Common myeloid progenitor, CD34-positive (primary cell): ENCODE data around the gene DACH1.

Experiments used
- CTCF ChIA-PET: fragments of 350-600 bp; sonication (Branson Sonifier 250); formaldehyde crosslinking; loops from one replicate; lab custom pipeline; 2021; ENCODE audit warnings: antibody characterized with exemption; lab: Charles Lee
- POLR2A ChIA-PET: fragments of 350-600 bp; sonication (Branson Sonifier 250); formaldehyde crosslinking; loops from one replicate; lab custom pipeline; 2021; ENCODE audit warnings: antibody characterized with exemption; lab: Charles Lee
- DNase-seq, 3 donors: peaks; one replicate each; pipeline versions ENCODE4 v3.0.0 to v3.0.0-alpha.2; 2013
- H3K27ac ChIP-seq, 2 experiments: 1 replicate in 1 of 2; 2 replicates in 1 of 2; pipeline ENCODE4 v1.7.0; 2013; ENCODE audit warnings: inconsistent platforms in 2 of 2, low read length in 2 of 2, mild to moderate bottlenecking in 2 of 2, low read depth in 1 of 2, moderate library complexity in 1 of 2; ENCODE audit not compliant: severe bottlenecking in 2 of 2, insufficient read depth in 1 of 2, poor library complexity in 1 of 2
- H3K27me3 ChIP-seq, 5 experiments: replicated peaks in 2 of 5; 1 replicate in 3 of 5; 2 replicates in 2 of 5; pipeline versions ENCODE4 v1.6.1 to v1.7.0; 2013; ENCODE audit warnings: low read length in 4 of 5, mild to moderate bottlenecking in 2 of 5, moderate library complexity in 2 of 5, inconsistent platforms in 1 of 5; ENCODE audit not compliant: insufficient read depth in 5 of 5, control insufficient read depth in 4 of 5
- H3K36me3 ChIP-seq, 4 experiments: 1 replicate in 2 of 4; 2 replicates in 2 of 4; pipeline versions ENCODE4 v1.6.1 to v1.7.0; 2013; ENCODE audit warnings: low read length in 3 of 4, control low read depth in 1 of 4, mild to moderate bottlenecking in 1 of 4; ENCODE audit not compliant: control insufficient read depth in 4 of 4, insufficient read depth in 4 of 4
- H3K4me1 ChIP-seq, 4 experiments: 1 replicate in 3 of 4; 2 replicates in 1 of 4; pipeline versions ENCODE4 v1.6.1 to v1.7.1; 2013; ENCODE audit warnings: low read length in 3 of 4, mild to moderate bottlenecking in 3 of 4, control low read depth in 1 of 4, inconsistent platforms in 1 of 4, moderate library complexity in 1 of 4; ENCODE audit not compliant: control insufficient read depth in 4 of 4, insufficient read depth in 4 of 4; ENCODE audit errors: control extremely low read depth in 1 of 4
- H3K4me3 ChIP-seq, 7 experiments: 1 replicate in 4 of 7; 2 replicates in 3 of 7; pipeline versions ENCODE4 v1.5.1 to v1.7.0; 2013; ENCODE audit warnings: mild to moderate bottlenecking in 7 of 7, low read length in 6 of 7, moderate library complexity in 6 of 7, inconsistent platforms in 2 of 7, low read depth in 2 of 7, control low read depth in 1 of 7; ENCODE audit not compliant: insufficient read depth in 4 of 7, control insufficient read depth in 1 of 7; ENCODE audit errors: extremely low read depth in 1 of 7
- H3K9me3 ChIP-seq, 5 experiments: 1 replicate in 4 of 5; 2 replicates in 1 of 5; pipeline versions ENCODE4 v1.6.1 to v1.7.1; 2013; ENCODE audit warnings: low read length in 4 of 5, mild to moderate bottlenecking in 2 of 5, inconsistent platforms in 1 of 5, low read depth in 1 of 5, moderate library complexity in 1 of 5; ENCODE audit not compliant: control insufficient read depth in 4 of 5, insufficient read depth in 2 of 5; ENCODE audit errors: control extremely low read depth in 1 of 5
- WGBS: methylation state at CpG from one replicate; pipeline ENCODE4 v1.1.5; 2013; ENCODE audit not compliant: insufficient coverage; 5-methylcytosine and 5-hydroxymethylcytosine counted together

Gene DACH1

GRCh38 chr13:71774863-71775262 lies 92.1 kb downstream of the DACH1 start:
- Histone ChIP-seq H3K27ac (no peak overlapping the region), H3K4me1 (peaks cover 0 to 13% (median 1%) of the 10 kb centered on the region in 4 experiments), H3K9me3 (no peaks in the 10 kb centered on the region), H3K4me3 (no peak overlapping the region), H3K27me3 (no peaks in the 10 kb centered on the region), H3K36me3 (no peaks in the 10 kb centered on the region)
- CTCF ChIA-PET = no interaction called here
- 100% methylated on average over 1 of the region's 4 CpGs for WGBS
- no peak for DNase-seq
- POLR2A ChIA-PET = interaction anchor here (0.7 kb wide), 1 partner anchor 28 kb away, joined by 8 read pairs; no protein-coding TSS in a partner anchor

GRCh38 chr13:71773531-71773930 lies 93.5 kb downstream of the DACH1 start:
- no peaks in the 10 kb centered on the region for H3K36me3 ChIP-seq
- ChIA-PET POLR2A (no interaction called here), CTCF (interaction anchor here (0.7 kb wide), 1 partner anchor 9 kb away, joined by 3 read pairs; no protein-coding TSS in a partner anchor)
- H3K9me3 ChIP-seq = no peaks in the 10 kb centered on the region
- 100% methylated on average over 1 of the region's 4 CpGs for WGBS
- no peaks in the 10 kb centered on the region for H3K27me3 ChIP-seq
- no peak for DNase-seq
- H3K4me1 ChIP-seq = peaks cover 0 to 13% (median 1%) of the 10 kb centered on the region in 4 experiments
- no peak overlapping the region for H3K27ac ChIP-seq
- no peak overlapping the region for H3K4me3 ChIP-seq

- Histone ChIP-seq H3K4me3 (no peak overlapping the region), H3K9me3 (no peaks in the 10 kb centered on the region), H3K4me1 (peaks cover 0 to 13% (median 1%) of the 10 kb centered on the region in 4 experiments), H3K27ac (no peak overlapping the region), H3K27me3 (no peaks in the 10 kb centered on the region), H3K36me3 (no peaks in the 10 kb centered on the region)
- CTCF ChIA-PET = no interaction called here
- DNase-seq = no peak
- POLR2A ChIA-PET = no interaction called here
- 11% methylated on average over 1 of the region's 1 CpG for WGBS
Observed at GRCh38 chr13:71772361-71772760, 94.6 kb downstream of the DACH1 start.

GRCh38 chr13:71771144-71771543 lies 95.9 kb downstream of the DACH1 start:
- ChIA-PET CTCF (no interaction called here), POLR2A (no interaction called here)
- H3K4me1 ChIP-seq = peaks cover 0 to 8% (median under 1%) of the 10 kb centered on the region in 4 experiments
- no peak for DNase-seq
- WGBS = no CpG with 5 or more reads among the region's 2 CpGs
- no peaks in the 10 kb centered on the region for H3K9me3 ChIP-seq
- H3K4me3 ChIP-seq = no peak overlapping the region
- H3K27ac ChIP-seq = no peak overlapping the region
- no peaks in the 10 kb centered on the region for H3K36me3 ChIP-seq
- H3K27me3 ChIP-seq = no peaks in the 10 kb centered on the region

- no peak overlapping the region for H3K4me3 ChIP-seq
- DNase-seq = no peak
- POLR2A ChIA-PET = no interaction called here
- no peaks in the 10 kb centered on the region for H3K36me3 ChIP-seq
- peaks cover 0 to 3% (median 0%) of the 10 kb centered on the region in 4 experiments for H3K4me1 ChIP-seq
- no peaks in the 10 kb centered on the region for H3K9me3 ChIP-seq
- H3K27me3 ChIP-seq = no peaks in the 10 kb centered on the region
- CTCF ChIA-PET = no interaction called here
- no peak overlapping the region for H3K27ac ChIP-seq
Observed at GRCh38 chr13:71770710-71771109, 96.3 kb downstream of the DACH1 start.

- Histone ChIP-seq H3K27me3 (no peaks in the 10 kb centered on the region), H3K9me3 (no peaks in the 10 kb centered on the region), H3K27ac (no peak overlapping the region), H3K4me3 (no peak overlapping the region), H3K4me1 (peaks cover 0 to 3% (median 0%) of the 10 kb centered on the region in 4 experiments), H3K36me3 (no peaks in the 10 kb centered on the region)
- DNase-seq = peak in 1 of 3 donors; percentile 16
- POLR2A ChIA-PET = interaction anchor here (0.6 kb wide), 1 partner anchor 99 kb away, joined by 3 read pairs; no protein-coding TSS in a partner anchor
- CTCF ChIA-PET = interaction anchor here (1.0 kb wide), 1 partner anchor 11 kb away, joined by 3 read pairs; no protein-coding TSS in a partner anchor
Observed at GRCh38 chr13:71768881-71769280, 98.1 kb downstream of the DACH1 start.

GRCh38 chr13:71759651-71760511 lies 107.1 kb downstream of the DACH1 start:
- Histone ChIP-seq H3K27me3 (no peaks in the 10 kb centered on the region), H3K4me3 (no peak overlapping the region), H3K9me3 (no peaks in the 10 kb centered on the region), H3K4me1 (no peaks in the 10 kb centered on the region), H3K27ac (no peak overlapping the region), H3K36me3 (peaks cover 0 to 2% (median 0%) of the 10 kb centered on the region in 4 experiments)
- ChIA-PET CTCF (no interaction called here), POLR2A (no interaction called here)
- no peak for DNase-seq
- 97% methylated on average over 8 of the region's 10 CpGs for WGBS
